PFSK-1 (cell line): ENCODE measurements around the gene KLC4.

Source experiments
- FOXP2 ChIP-seq: optimal IDR thresholded peaks from 2 replicates; pipeline ENCODE3; 2011; ENCODE audit warnings: borderline replicate concordance, control low read depth, inconsistent platforms; ENCODE audit not compliant: insufficient read depth; ENCODE audit errors: extremely low read length, extremely low read depth
- POLR2AphosphoS5 ChIP-seq: IDR thresholded peaks from 2 replicates; pipeline ENCODE4 v1.6.1; 2012; ENCODE audit warnings: low read depth, mild to moderate bottlenecking, control low read depth, low read length, moderate library complexity
- TAF1 ChIP-seq: IDR thresholded peaks from 2 replicates; pipeline ENCODE4 v1.6.1; 2012; ENCODE audit warnings: low read length, control low read depth, borderline replicate concordance; ENCODE audit not compliant: insufficient read depth
- TF ChIP-seq, protein P1 (sequence below), 2 experiments: IDR thresholded peaks; 2 replicates each; pipeline versions ENCODE4 v1.6.1 to v1.8.0; 2011 to 2012; ENCODE audit warnings: low read depth in 2 of 2, low read length in 2 of 2, control low read depth in 1 of 2, inconsistent platforms in 1 of 2, mild to moderate bottlenecking in 1 of 2, moderate library complexity in 1 of 2; ENCODE audit not compliant: insufficient read depth in 1 of 2

GRCh38 chr6:43037197-43037596, 22.2 kb upstream of the KLC4 start:
- TF ChIP-seq, protein P1, sequence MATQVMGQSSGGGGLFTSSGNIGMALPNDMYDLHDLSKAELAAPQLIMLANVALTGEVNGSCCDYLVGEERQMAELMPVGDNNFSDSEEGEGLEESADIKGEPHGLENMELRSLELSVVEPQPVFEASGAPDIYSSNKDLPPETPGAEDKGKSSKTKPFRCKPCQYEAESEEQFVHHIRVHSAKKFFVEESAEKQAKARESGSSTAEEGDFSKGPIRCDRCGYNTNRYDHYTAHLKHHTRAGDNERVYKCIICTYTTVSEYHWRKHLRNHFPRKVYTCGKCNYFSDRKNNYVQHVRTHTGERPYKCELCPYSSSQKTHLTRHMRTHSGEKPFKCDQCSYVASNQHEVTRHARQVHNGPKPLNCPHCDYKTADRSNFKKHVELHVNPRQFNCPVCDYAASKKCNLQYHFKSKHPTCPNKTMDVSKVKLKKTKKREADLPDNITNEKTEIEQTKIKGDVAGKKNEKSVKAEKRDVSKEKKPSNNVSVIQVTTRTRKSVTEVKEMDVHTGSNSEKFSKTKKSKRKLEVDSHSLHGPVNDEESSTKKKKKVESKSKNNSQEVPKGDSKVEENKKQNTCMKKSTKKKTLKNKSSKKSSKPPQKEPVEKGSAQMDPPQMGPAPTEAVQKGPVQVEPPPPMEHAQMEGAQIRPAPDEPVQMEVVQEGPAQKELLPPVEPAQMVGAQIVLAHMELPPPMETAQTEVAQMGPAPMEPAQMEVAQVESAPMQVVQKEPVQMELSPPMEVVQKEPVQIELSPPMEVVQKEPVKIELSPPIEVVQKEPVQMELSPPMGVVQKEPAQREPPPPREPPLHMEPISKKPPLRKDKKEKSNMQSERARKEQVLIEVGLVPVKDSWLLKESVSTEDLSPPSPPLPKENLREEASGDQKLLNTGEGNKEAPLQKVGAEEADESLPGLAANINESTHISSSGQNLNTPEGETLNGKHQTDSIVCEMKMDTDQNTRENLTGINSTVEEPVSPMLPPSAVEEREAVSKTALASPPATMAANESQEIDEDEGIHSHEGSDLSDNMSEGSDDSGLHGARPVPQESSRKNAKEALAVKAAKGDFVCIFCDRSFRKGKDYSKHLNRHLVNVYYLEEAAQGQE (IDR thresholded peaks at IDR 0.05; ENCODE audit: insufficient read depth in 1 of 2, low read depth in 2 of 2, low read length in 2 of 2) = no peak
- no peak for TF ChIP-seq POLR2AphosphoS5
- TF ChIP-seq FOXP2 = no peak
- TF ChIP-seq TAF1 = no peak
